Psoas muscle (tissue), 8 donors: Measurements from ENCODE around the gene TOR4A. TPM values are rescaled to one million over a fixed set of nuclear protein-coding genes. Genes with fewer than 3 reads are reported as not detected.

Experiments
- ATAC-seq, 4 donors: fragments of 200-7000 bp; cut with Tn5 transposase; one replicate each; pipeline ENCODE4 v1.9.1; 2020; ENCODE audit warnings: moderate library complexity in 3 of 4, mild to moderate bottlenecking in 2 of 4
- DNase-seq, 2 donors: peaks; one replicate each; pipeline ENCODE4 v3.0.0-alpha.2; 2020
- H3K27ac ChIP-seq: fragments of 200-600 bp; one replicate; pipeline ENCODE4 v1.8.0; 2022
- H3K27me3 ChIP-seq, 3 donors: fragments of 200-600 bp in 1 of 3; one replicate each; pipeline versions ENCODE4 v1.6.1 to v1.8.0; 2013 to 2022; ENCODE audit warnings: low read length in 2 of 3, mild to moderate bottlenecking in 2 of 3, moderate library complexity in 1 of 3; ENCODE audit not compliant: insufficient read depth in 3 of 3
- H3K36me3 ChIP-seq, 2 donors: fragments of 200-600 bp in 1 of 2; one replicate each; pipeline versions ENCODE4 v1.6.1 to v1.8.0; 2013 to 2022; ENCODE audit warnings: low read depth in 1 of 2, mild to moderate bottlenecking in 1 of 2, moderate library complexity in 1 of 2; ENCODE audit not compliant: insufficient read depth in 1 of 2
- H3K4me1 ChIP-seq: fragments of 200-600 bp; one replicate; pipeline ENCODE4 v1.8.0; 2022
- H3K4me3 ChIP-seq: fragments of 200-600 bp; one replicate; pipeline ENCODE4 v1.8.0; 2022; ENCODE audit warnings: mild to moderate bottlenecking
- H3K9me3 ChIP-seq: fragments of 200-600 bp; one replicate; pipeline ENCODE4 v1.8.0; 2022
- WGBS, 3 donors: extraction: QIAGEN DNeasy Blood & Tissue Kit; methylation state at CpG; one replicate each; pipeline versions ENCODE4 v1.1.6 to v1.1.7; 2013; 5-methylcytosine and 5-hydroxymethylcytosine counted together
- intact Hi-C, 2 donors: fragments of 100-400 bp; cut with DNase I; formaldehyde crosslinking; loops; one replicate each; pipeline versions ENCODE4 v1.11.0 to v1.14.2; 2022
- polyA plus RNA-seq, 3 donors: library from polyadenylated mRNA; stranded (reverse); fragments of 200-250 nt; gene quantifications; one replicate each; pipeline ENCODE4 v1.2.3, GENCODE V29; 2013
- total RNA-seq, 4 donors: library from RNA; stranded (reverse); fragmentation: NEBNext Ultra II Directional in 2 of 4; extraction: Animal tissue kit (Norgen Biotek cat#: 25700) in 2 of 4; gene quantifications; one replicate each; pipeline versions ENCODE4 v1.2.1 to v1.2.4, GENCODE V29; 2021 to 2023
- TF ChIP-seq, protein P1 (sequence below): fragments of 200-600 bp; IDR thresholded peaks from one replicate; pipeline ENCODE4 v1.8.0; 2022; ENCODE audit warnings: antibody characterized with exemption
- donor health status: healthy with polysubstance abuse.
- donor health status: DM: no; HTN: no; CAD: no; lungs with moderate emphysema.
- donor health status: Bipolar disorder and iron deficiency.
- donor health status: healthy.
- donor health status: DM: yes; HTN: yes; CAD: no.
- donor health status: DM: no; HTN: no; CAD: no.
- donor health status: DM: no; HTN: no; CAD: no.
- donor health status: DM: yes; HTN: yes; CAD: no.

Gene TOR4A
- total and polyA plus RNA-seq, 7 donors = 0.77 to 2.3 (median 2.1) TPM

DNA sequence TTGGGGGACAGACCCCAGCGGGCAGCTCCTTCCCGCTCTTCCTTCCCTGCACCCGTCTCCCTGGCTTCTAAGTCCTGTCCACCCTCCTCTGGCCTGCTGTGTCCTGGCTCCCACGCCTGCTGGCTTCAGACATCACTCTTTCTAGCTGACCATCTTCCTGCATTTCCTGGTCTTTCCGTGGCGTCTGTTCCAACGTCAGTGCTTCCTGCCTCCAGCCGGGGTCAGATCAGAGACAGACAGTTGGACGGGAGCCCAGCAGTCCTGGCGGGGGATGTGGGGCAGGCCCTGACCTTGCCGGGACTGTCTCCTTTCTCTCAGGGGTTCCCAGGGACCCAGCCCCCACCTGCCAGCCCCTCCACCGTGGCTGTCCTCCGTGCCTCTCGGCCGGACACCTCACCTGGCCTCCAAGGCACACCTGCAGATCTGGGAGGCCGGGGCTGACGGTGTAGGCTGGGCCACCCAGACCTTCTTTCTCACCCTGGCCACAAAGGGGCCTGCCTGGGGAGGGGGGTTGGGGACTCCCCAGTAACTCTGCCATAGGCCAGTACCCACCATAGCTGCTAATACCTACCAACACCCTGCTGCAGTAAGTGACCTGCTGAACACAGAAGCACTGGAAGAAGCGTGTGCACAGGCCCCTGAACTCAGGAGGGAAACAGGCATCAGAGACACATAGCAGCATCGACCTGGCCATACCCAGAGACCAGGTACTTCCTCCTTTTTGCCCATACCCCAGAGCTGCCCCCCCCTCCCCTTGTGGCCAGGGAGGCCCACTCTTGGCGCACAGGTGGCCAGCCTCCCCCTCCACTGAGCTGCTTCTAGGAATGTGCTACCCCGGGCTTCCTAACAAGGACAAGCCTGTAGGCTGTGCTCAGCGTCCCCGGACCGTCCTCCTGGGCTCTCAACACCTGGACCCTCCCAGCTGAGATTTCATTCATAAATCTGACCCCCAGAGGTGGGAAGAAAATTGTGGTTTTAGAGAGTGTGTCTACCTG is 19.4 kb downstream of the TOR4A start:
- H3K4me1 ChIP-seq = peaks cover 7% of the 10 kb centered on the region
- H3K27me3 ChIP-seq = peaks cover 0 to 85% (median 32%) of the 10 kb centered on the region in 3 donors

DNA sequence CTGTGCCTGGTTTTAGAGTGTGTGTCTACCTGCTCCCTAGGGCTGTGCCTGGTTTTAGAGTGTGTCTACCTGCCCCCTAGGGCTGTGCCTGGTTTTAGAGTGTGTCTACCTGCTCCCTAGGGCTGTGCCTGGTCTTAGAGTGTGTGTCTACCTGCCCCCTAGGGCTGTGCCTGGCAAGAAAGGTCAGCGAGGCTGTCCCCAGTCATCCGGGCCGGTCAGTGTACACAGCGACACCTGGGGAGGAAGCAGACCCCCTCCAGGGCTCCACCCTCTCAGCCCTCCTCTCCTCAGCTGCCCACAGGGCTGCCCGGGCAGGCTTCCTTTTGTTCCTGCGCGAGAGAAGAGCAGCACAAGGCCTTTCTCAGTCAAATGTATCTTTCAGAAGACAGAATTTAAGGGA is 20.4 kb downstream of the TOR4A start:
- Histone ChIP-seq H3K4me1 (peaks cover 7% of the 10 kb centered on the region), H3K27ac (peak overlapping the region; percentile 50), H3K9me3 (no peaks in the 10 kb centered on the region), H3K4me3 (peak overlapping the region; percentile 66), H3K27me3 (peaks cover 0 to 87% (median 32%) of the 10 kb centered on the region in 3 donors), H3K36me3 (no peaks in the 10 kb centered on the region)
- no peak for DNase-seq
- WGBS, 3 donors = 52 to 81% (median 70%) methylated on average over 7 of the region's 7 CpGs
- ATAC-seq = no peak
- intact Hi-C loops = loop anchor here (2.0 to 10.0 kb wide), 3 partner anchors 109 to 227 kb away; no protein-coding TSS in a partner anchor
- TF ChIP-seq, protein P1, sequence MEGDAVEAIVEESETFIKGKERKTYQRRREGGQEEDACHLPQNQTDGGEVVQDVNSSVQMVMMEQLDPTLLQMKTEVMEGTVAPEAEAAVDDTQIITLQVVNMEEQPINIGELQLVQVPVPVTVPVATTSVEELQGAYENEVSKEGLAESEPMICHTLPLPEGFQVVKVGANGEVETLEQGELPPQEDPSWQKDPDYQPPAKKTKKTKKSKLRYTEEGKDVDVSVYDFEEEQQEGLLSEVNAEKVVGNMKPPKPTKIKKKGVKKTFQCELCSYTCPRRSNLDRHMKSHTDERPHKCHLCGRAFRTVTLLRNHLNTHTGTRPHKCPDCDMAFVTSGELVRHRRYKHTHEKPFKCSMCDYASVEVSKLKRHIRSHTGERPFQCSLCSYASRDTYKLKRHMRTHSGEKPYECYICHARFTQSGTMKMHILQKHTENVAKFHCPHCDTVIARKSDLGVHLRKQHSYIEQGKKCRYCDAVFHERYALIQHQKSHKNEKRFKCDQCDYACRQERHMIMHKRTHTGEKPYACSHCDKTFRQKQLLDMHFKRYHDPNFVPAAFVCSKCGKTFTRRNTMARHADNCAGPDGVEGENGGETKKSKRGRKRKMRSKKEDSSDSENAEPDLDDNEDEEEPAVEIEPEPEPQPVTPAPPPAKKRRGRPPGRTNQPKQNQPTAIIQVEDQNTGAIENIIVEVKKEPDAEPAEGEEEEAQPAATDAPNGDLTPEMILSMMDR = no peak

More for the DNA sequence above, 19.4 kb downstream of the TOR4A start:
- Histone ChIP-seq H3K27ac (peak overlapping the region; percentile 58), H3K36me3 (no peaks in the 10 kb centered on the region), H3K9me3 (no peaks in the 10 kb centered on the region), H3K4me3 (peak overlapping the region; percentile 59)
- DNase-seq (no peak), ATAC-seq (peak in 2 of 4 donors; percentile 11 to 18)
- TF ChIP-seq, protein P1 = no peak
- intact Hi-C loops = loop anchor here (2.0 to 10.0 kb wide), 3 partner anchors 110 to 228 kb away; no protein-coding TSS in a partner anchor
- WGBS, 3 donors = 51 to 60% (median 57%) methylated on average over 24 of the region's 24 CpGs

DNA sequence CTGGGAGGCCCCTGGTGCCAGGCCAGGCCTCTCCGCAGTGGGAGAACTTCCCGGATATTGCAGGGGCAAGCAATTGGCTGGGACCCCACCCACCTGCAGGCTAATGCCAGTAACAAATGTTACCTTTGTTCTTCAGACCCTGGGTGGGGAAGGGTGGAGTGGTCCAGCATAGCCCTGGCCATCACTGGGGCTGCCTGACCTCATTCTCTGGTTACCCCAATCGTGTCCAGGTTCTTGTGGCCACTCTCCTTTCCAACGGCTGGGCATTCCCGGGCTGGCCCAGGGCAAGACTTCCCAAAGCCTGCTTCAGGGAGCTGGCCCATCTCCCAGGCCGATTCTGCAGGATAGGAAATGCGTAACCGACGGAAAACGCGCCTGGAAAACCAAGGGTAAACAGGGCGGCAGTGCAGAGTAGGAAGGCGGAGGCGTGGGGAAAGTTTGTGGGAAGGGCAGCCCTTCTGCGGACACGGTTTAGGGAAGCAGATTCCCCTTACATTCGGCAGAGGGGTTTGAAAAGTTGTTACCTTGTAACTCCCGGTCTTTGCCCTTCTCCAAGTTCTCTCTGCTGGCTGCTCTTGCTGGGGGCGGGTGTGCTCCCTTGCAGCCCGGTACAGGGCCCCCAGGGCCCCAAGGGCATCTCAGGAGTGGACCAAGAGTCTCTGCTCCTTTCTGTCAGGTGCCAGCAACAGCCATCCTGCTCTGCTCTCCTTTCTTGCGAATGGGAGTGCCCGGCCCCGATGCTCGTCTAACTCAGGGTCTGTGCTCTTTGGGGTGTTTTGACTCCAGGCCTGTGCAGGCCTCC is 21.1 kb downstream of the TOR4A start:
- intact Hi-C loops = loop anchor here (5.0 to 10.0 kb wide), 2 partner anchors 109 to 226 kb away; no protein-coding TSS in a partner anchor
- Histone ChIP-seq H3K27me3 (peaks cover 0 to 84% (median 27%) of the 10 kb centered on the region in 3 donors), H3K4me3 (peak overlapping the region; percentile 66), H3K4me1 (peaks cover 7% of the 10 kb centered on the region), H3K27ac (peak overlapping the region; percentile 50), H3K9me3 (no peaks in the 10 kb centered on the region), H3K36me3 (no peaks in the 10 kb centered on the region)
- ATAC-seq (no peak), DNase-seq (no peak)
- 55 to 58% (median 57%) methylated on average over 24 of the region's 24 CpGs for WGBS, 3 donors
- TF ChIP-seq, protein P1 = no peak

DNA sequence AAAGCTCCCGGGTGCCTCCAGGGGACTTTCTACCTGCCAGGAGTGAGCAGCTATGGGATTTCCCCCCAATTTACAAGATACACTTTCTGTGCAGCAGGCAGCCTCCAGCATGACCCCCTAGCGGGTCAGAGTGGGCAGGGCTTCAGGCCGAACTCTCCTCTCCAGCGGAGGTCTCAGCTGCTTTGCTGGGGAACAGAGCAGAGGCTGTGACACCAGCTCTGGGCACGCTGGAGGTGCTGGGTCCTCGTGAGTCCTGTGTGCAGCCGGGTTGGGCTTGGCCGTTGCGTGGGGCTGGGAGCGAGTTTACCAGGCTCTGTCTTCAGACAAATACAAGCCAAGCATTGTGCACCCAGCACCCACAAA is 21.7 kb downstream of the TOR4A start:
- TF ChIP-seq, protein P1 = no peak
- Histone ChIP-seq H3K9me3 (no peaks in the 10 kb centered on the region), H3K4me3 (peak overlapping the region; percentile 66), H3K36me3 (no peaks in the 10 kb centered on the region), H3K27me3 (peaks cover 0 to 78% (median 26%) of the 10 kb centered on the region in 3 donors), H3K27ac (no peak overlapping the region), H3K4me1 (peaks cover 7% of the 10 kb centered on the region)
- WGBS, 3 donors = 53 to 65% (median 63%) methylated on average over 10 of the region's 10 CpGs
- ATAC-seq = no peak
- intact Hi-C loops = loop anchor here (5.0 to 10.0 kb wide), 2 partner anchors 108 to 226 kb away; no protein-coding TSS in a partner anchor
- DNase-seq = no peak
